ENCODE measurements around the gene MYH2. TPM values are rescaled to one million over a fixed set of nuclear protein-coding genes. Genes with fewer than 3 reads are reported as not detected.

MYH2 gene
- total and polyA plus RNA-seq, 7 donors: 0.14 to 2.8 (median 0.48) TPM; not detected in 3

DNA sequence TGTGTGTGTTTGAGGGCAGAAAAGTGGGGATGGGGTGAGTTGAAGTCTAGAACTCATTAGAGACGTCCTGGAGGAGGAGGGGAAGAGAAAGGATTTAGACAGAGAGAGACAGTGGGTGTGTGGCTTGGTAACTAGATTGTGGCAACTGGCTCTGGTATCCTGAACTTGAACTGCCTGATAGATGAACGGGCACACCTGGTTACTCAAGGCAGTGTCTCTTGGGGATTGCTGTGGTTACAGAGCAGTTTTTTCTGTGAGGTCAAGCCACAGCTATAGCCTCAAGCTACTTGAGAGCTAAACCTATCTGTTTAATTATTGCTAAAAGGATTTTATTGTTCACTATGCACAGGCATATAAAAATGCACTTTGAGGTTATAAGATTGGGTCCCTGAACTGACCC is 29.8 kb upstream of the MYH2 start:
- no peak for DNase-seq
- no peak overlapping the region for H3K4me3 ChIP-seq
- no peak for TF ChIP-seq POLR2AphosphoS5 (IDR thresholded peaks at IDR 0.05)
- H3K27ac ChIP-seq: no peak overlapping the region
- H3K9me3 ChIP-seq: no peaks in the 10 kb centered on the region
- H3K27me3 ChIP-seq: no peaks in the 10 kb centered on the region
- intact Hi-C loops (cut with DNase I): no loop called here
- 34 to 45% methylated on average over 2 of the region's 2 CpGs for WGBS, 2 donors
- no peaks in the 10 kb centered on the region for H3K4me1 ChIP-seq
- no peaks in the 10 kb centered on the region for H3K36me3 ChIP-seq

DNA sequence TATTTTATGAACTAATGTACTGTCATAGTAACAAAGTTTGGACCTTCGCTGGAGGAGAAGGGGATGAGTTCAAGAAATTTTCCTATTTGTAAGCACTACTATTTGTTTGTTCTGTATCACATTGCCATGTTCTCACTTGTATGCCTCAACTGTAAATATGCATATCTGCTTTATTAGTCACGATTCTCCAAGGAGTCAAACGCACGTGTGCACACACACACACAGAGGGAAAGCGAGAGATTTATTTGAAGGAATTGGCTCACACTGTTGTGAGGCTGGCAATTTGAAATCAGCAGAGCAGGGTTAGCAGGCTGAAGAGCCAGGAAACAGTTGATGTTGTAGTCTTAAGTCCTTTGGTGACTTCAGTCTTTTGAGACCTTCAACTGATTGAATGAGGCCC is 24.9 kb upstream of the MYH2 start:
- no peaks in the 10 kb centered on the region for H3K27me3 ChIP-seq
- WGBS, 2 donors: 87 to 88% methylated on average over 5 of the region's 5 CpGs
- TF ChIP-seq, protein P1, sequence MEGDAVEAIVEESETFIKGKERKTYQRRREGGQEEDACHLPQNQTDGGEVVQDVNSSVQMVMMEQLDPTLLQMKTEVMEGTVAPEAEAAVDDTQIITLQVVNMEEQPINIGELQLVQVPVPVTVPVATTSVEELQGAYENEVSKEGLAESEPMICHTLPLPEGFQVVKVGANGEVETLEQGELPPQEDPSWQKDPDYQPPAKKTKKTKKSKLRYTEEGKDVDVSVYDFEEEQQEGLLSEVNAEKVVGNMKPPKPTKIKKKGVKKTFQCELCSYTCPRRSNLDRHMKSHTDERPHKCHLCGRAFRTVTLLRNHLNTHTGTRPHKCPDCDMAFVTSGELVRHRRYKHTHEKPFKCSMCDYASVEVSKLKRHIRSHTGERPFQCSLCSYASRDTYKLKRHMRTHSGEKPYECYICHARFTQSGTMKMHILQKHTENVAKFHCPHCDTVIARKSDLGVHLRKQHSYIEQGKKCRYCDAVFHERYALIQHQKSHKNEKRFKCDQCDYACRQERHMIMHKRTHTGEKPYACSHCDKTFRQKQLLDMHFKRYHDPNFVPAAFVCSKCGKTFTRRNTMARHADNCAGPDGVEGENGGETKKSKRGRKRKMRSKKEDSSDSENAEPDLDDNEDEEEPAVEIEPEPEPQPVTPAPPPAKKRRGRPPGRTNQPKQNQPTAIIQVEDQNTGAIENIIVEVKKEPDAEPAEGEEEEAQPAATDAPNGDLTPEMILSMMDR (IDR thresholded peaks at IDR 0.05): no peak
- TF ChIP-seq EP300 (IDR thresholded peaks at IDR 0.05) (no peak), POLR2A (IDR thresholded peaks at IDR 0.05) (no peak), POLR2AphosphoS5 (IDR thresholded peaks at IDR 0.05) (no peak)
- H3K4me3 ChIP-seq: no peak overlapping the region
- intact Hi-C loops (cut with DNase I): no loop called here
- no peaks in the 10 kb centered on the region for H3K4me1 ChIP-seq
- H3K9me3 ChIP-seq: no peaks in the 10 kb centered on the region
- no peaks in the 10 kb centered on the region for H3K36me3 ChIP-seq
- no peak for DNase-seq
- H3K27ac ChIP-seq: no peak overlapping the region

DNA sequence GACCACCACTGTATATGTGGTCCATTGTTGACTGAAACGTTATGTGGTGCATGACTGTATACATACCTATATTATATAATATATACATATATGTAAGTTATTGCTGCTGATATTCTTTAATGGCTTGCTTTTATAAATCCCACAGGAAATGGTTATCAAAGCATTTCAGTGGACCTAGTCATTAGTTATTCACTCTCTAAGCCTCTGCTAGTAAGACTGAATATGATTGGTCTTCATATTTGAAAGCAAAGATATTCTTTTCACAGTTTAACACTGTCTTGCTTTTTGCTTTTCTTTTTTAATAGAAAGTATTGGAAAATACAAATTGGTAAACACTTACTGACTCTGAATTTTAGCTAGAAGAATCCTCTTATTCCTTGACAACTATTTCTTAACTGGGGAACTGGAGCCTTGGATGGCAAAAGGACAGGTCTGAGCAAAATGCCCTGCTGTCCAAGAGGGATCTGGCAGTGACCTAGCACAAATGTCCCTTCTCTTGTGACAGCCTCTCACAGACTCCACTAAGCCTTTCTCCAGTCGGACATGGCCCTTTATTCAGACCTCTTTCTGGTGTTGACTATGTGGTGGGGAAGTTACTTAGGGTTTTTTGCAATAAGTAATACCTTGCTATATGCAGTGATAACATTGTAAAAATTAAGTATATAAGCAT is 14.7 kb upstream of the MYH2 start:
- TF ChIP-seq, protein P1 (IDR thresholded peaks at IDR 0.05): no peak
- TF ChIP-seq EP300 (IDR thresholded peaks at IDR 0.05): no peak
- no peak for TF ChIP-seq POLR2AphosphoS5 (IDR thresholded peaks at IDR 0.05)
- no peak for TF ChIP-seq POLR2A (IDR thresholded peaks at IDR 0.05)
- no peak overlapping the region for H3K4me3 ChIP-seq
- intact Hi-C loops (cut with DNase I): no loop called here
- no peak for DNase-seq
- H3K4me1 ChIP-seq: no peaks in the 10 kb centered on the region
- no peaks in the 10 kb centered on the region for H3K9me3 ChIP-seq
- no peaks in the 10 kb centered on the region for H3K36me3 ChIP-seq
- no peaks in the 10 kb centered on the region for H3K27me3 ChIP-seq
- H3K27ac ChIP-seq: no peak overlapping the region
- 69 to 77% methylated on average over 2 of the region's 2 CpGs for WGBS, 2 donors

DNA sequence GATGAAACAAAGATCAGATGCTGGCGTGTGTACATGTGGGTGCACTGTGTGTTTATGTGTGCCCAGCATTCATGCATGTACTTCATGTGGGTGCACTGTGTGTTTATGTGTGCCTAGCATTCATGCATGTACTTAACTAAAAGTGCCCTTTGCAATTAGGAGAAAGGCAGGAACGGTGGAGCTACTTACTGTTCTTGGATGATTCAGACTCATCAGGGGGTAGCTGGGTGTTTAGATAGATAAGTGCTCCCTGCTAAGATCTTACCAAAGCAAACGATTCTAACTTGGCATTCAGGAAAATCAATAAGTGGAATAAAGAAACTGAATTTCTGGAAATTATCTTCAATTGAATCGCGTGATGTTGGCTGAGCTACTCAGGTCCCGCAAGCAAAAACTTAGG is 8.6 kb upstream of the MYH2 start:
- DNase-seq: no peak
- Histone ChIP-seq H3K27me3 (no peaks in the 10 kb centered on the region), H3K9me3 (no peaks in the 10 kb centered on the region), H3K36me3 (no peaks in the 10 kb centered on the region), H3K27ac (no peak overlapping the region), H3K4me1 (peaks cover 0 to 21% (median 6%) of the 10 kb centered on the region in 4 donors), H3K4me3 (no peak overlapping the region)
- 80 to 84% methylated on average over 6 of the region's 6 CpGs for WGBS, 2 donors
- TF ChIP-seq EP300 (IDR thresholded peaks at IDR 0.05) (no peak), POLR2A (IDR thresholded peaks at IDR 0.05) (no peak), POLR2AphosphoS5 (IDR thresholded peaks at IDR 0.05) (no peak)
- TF ChIP-seq, protein P1 (IDR thresholded peaks at IDR 0.05): no peak
- intact Hi-C loops (cut with DNase I): loop anchor here (10.0 kb wide), 1 partner anchor 63 kb away; no protein-coding TSS in a partner anchor

DNA sequence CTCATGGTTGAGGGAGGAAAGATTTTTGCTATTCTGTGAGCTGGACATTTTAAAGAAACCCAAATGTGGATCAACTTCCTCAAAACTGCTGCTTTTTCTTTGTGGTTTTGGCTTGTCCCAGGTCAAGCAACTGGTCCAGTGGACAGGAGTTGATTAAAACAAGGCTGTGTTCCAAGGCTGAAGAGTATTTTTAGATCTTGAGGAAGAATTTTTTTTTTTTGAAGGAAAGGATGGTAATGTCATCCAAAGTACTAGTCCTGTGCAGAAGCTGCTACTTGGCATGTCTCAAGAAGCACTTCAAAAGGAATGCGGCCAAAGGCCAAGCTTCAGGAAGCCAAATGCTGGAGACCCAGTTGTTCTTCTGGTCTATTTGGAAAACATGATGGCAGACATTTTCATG is 8.0 kb upstream of the MYH2 start:
- no peak overlapping the region for H3K27ac ChIP-seq
- peaks cover 0 to 21% (median 8%) of the 10 kb centered on the region in 4 donors for H3K4me1 ChIP-seq
- intact Hi-C loops (cut with DNase I): loop anchor here (10.0 kb wide), 1 partner anchor 63 kb away; no protein-coding TSS in a partner anchor
- DNase-seq: no peak
- H3K4me3 ChIP-seq: no peak overlapping the region
- H3K27me3 ChIP-seq: no peaks in the 10 kb centered on the region
- H3K36me3 ChIP-seq: no peaks in the 10 kb centered on the region
- 68 to 92% methylated on average over 1 of the region's 1 CpG for WGBS, 2 donors
- TF ChIP-seq, protein P1 (IDR thresholded peaks at IDR 0.05): no peak
- no peak for TF ChIP-seq POLR2AphosphoS5 (IDR thresholded peaks at IDR 0.05)
- no peak for TF ChIP-seq EP300 (IDR thresholded peaks at IDR 0.05)
- TF ChIP-seq POLR2A (IDR thresholded peaks at IDR 0.05): no peak
- no peaks in the 10 kb centered on the region for H3K9me3 ChIP-seq
